ENCODE results near the gene LRRC23.

The LRRC23 gene

GRCh38 chr12:6944381-6945186, 40.0 kb downstream of the LRRC23 start:
- peak; percentile 93 for DNase-seq

- peak; percentile 63 for DNase-seq
These were observed 41.0 kb downstream of the LRRC23 start for GRCh38 chr12:6945613-6946012.

DNA sequence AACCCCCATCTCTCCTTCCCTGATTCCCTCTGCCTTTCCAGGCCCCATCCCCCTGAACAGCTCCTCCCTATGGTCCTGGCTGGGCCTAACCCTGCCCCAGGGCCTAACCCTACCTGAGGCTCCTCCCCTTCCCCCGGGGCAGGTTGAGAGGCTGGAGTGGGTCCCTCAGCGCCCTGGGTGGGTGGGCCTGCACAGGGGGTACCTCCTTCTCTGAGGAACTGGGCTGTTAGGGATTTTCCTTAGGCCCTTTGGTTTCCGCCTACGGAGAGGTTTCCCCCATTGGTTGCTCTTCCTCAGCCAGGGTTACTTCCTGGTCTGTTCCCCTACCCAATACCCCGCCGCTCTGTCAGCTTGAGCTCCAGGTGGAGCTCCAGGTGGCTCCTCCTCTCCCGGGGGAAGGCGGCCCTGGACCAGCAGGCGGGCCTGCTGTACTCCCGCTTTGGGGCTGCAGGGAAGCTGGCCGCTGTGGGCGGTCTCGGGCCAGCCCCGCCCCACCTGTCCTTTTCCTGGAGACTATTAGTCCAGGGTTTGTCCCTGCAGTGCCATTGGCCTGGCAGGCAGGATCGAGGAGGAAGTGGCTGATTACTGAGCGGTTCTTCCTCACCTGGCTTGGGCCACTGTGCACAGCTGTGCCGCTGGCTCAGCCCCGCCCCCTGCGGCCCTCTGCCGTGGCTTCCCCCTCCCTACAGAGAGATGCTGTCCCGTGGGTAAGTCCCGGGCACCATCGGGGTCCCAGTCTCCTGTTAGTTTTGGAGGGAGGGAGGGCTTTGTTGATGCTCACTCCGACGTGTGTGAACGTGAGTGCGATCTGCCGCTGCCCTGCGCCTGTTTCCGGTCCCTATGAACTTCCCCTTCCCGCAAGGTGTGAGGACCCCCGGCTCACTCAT, 41.7 kb downstream of the LRRC23 start:
- DNase-seq, result peak; percentile 81

DNA sequence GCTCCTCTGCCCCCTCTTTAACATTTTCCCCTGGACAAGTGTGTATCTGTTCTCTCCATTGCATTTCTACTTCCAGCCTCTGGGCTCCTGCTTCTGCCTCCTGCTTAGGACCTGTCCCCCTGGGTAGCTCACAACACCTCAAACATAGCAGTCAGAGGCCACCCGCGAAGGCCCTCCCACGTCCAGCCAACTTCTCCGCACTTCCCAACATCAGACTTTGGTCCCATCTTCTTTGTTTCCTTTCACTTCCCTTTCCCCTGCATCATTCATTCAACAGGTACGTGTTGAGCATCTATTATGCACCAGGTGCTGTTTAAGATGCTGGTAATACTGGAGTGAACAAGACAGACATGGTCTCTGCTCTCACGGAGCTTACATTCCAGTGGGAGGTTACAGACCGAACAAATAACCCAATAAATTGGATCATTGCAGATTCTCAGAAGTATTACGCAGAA, 42.3 kb downstream of the LRRC23 start:
- no peak for DNase-seq

DNA sequence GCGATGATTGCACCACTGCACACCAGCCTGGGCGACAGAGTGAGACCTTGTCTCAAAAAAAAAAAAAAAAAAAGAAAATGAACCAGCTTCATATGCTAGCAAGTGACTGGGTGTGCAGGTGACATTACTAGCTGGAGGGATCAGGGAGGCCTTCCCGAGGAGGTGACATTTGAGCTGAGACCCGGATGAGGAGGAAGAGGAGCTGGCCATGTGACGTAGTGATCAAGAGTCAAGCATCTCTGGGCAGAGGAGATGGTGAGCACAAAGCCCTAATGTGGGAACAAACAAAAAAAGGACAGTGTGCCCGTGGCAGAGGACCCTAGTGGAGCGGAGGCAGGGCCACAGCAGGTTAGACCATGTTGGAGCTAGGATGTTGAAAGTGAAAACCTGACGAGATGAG, 43.0 kb downstream of the LRRC23 start:
- DNase-seq, result no peak

DNA sequence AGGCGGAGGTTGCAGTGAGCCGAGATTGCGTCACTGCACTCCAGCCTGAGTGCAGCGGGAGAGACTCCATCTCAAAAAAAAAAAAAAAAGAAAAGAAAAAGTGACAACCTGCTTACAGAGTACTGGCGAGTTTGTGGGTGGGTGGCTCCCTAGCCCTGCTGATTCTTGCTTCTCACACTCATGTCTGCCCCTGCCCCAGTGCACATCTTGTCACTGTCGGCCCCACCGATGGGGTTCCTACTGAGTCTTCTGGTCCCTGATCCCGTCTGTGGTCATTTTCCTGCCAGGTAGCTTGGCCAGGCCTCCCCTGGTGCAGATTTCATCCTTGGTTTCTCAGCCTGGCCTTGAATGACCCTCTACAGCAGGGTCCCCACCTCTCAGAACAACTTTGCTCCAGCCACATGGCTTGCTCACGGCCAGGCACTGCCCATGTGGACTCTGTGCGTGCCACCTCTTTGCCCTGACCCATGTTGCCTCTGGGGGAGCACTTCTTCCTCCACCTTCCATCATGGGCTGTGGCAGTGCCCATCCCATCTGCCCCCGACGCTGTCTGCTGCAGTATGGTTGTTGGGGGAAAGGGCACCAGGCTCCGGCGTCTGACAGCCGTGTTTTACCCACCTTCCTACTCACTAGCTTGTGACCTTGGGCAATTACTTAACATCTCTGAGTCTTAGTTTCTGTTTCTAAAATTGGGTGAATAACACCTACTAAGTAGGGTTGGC, 44.4 kb downstream of the LRRC23 start:
- DNase-seq, result peak; percentile 65

GRCh38 chr12:6950401-6950801, 45.8 kb downstream of the LRRC23 start:
- DNase-seq, result peak; percentile 66

- peak; percentile 81 for DNase-seq
These were observed 46.4 kb downstream of the LRRC23 start, which contains the start of gene PTPN6 for GRCh38 chr12:6950811-6951540. TSS of gene PTPN6 (plus strand) at chr12:6951356. CDS start at chr12:6951513, 157 bp downstream.

DNA sequence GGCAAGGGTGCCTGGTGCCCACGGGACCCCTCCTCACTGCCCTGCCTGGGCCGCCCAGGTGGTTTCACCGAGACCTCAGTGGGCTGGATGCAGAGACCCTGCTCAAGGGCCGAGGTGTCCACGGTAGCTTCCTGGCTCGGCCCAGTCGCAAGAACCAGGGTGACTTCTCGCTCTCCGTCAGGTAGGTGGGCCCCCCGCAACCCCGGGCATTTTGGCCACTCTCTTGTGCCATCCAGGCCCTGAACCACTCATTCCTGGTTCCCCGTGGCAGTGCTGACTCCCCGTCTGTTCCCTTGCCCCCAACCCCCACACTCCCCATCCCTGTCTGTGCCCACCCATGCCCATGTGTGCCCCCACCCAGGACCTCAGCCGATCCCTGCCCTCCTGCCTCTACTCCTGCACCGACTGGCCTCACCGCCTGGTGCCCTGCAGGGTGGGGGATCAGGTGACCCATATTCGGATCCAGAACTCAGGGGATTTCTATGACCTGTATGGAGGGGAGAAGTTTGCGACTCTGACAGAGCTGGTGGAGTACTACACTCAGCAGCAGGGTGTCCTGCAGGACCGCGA, 47.0 kb downstream of the LRRC23 start:
- DNase-seq, result peak; percentile 68

GRCh38 chr12:6952121-6952862, 47.7 kb downstream of the LRRC23 start:
- DNase-seq, result peak; percentile 69

- DNase-seq, result no peak
These were observed 48.3 kb downstream of the LRRC23 start for GRCh38 chr12:6952863-6953441.

DNA sequence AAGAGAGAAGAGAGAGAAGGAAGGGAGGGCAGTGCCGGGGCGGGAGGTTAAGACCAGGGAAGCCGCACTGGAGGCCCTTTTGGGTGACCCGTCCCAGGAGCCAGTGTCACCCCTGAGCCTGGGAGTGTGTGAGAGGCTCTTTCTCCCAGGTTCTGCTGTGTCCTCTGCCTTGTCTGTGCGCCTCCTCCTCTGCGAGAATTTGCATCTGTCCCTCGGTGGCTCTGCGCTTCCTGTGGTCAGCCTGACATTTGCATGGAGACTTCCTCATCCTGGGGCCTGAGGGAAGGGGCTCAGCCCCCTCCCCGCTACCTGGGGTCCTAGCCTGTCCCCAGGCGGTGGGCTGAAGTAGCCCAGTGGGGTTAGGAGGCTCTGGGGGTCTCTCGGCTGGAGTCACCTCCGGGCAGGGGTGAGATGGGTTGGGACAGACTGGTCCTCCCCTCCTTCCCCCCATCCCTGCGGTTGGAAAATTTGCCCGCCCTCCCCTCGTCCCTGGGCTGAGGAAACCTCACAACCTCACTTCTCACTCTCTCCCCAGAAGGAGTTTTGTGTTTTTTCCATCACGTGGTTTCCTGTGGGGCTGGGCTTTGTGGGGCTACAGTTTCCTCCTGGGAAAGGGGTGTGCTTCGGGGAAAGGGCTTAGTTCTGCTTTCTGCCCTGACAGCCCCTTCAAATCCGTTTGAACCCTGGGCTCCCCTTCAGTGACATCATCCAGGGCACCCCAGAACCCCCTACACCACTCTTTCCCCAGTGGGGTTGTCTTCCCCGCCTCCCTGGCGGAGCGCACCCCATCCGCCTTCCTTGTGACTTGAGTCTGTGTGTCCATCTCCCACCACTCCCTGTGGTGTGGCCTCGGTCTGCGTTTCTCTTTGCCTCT, 49.1 kb downstream of the LRRC23 start:
- peak; percentile 88 for DNase-seq

- DNase-seq, result no peak
These were observed 49.9 kb downstream of the LRRC23 start for GRCh38 chr12:6954316-6955107.

- DNase-seq, result no peak
These were observed 50.7 kb downstream of the LRRC23 start for GRCh38 chr12:6955108-6956020.

DNA sequence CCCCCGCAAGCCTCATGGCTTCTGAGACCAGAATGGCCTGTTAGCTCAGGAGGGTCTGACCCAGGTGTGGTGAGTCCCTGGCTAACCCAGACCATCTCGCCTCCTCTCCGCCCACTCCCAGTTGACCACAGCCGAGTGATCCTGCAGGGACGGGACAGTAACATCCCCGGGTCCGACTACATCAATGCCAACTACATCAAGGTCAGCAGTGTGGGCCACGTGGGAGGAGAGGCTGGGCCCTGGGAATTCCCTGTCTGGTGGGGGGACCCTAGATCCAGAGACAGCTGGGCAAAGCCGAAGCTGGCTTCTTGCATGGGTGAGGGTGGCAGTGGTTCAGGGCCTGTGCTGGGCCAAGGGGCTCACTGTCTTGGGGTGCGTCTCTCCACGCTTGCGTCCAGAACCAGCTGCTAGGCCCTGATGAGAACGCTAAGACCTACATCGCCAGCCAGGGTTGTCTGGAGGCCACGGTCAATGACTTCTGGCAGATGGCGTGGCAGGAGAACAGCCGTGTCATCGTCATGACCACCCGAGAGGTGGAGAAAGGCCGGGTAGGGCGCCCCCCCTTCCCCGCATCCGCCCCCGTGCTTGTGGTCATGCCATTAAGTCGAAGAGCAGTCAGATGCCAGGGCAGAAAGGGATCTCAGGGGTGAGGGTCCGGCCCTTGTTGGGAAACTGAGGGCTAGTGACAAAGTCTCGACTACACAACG, 51.6 kb downstream of the LRRC23 start:
- DNase-seq, result no peak

- no peak for DNase-seq
These were observed 52.6 kb downstream of the LRRC23 start for GRCh38 chr12:6957151-6957701.

All from activated CD8-positive, alpha-beta memory T cell treated with anti-CD3 and anti-CD28 coated beads, Interleukin-2, amount 50 U/mL, for 48 hours (primary cell).